H1 (cell line): Measurements from ENCODE around the gene CCDC71. TPM values are rescaled to one million over a fixed set of nuclear protein-coding genes. Genes with fewer than 3 reads are reported as not detected.

Source experiments
- ASH2L ChIP-seq: fragments of 200-600, 300-600 bp; sonication (generic); IDR thresholded peaks from one replicate; pipeline ENCODE4 v1.7.1; 2017; ENCODE audit warnings: low read length
- ATF2 ChIP-seq: IDR thresholded peaks from 2 replicates; pipeline ENCODE4 v1.6.1; 2012; ENCODE audit warnings: low read length, inconsistent platforms
- BCL11A ChIP-seq, 2 experiments: IDR thresholded peaks; one replicate each; pipeline ENCODE4 v1.6.1; 2011; ENCODE audit warnings: low read depth in 2 of 2, low read length in 2 of 2, mild to moderate bottlenecking in 2 of 2
- BRCA1 ChIP-seq: IDR thresholded peaks from 2 replicates; pipeline ENCODE4 v1.6.1; 2012; ENCODE audit warnings: low read depth, low read length, improper control_type of control experiment
- CHD2 ChIP-seq: IDR thresholded peaks from 2 replicates; pipeline ENCODE4 v1.6.1; 2012; ENCODE audit warnings: low read length, improper control_type of control experiment
- CTBP2 ChIP-seq: IDR thresholded peaks from 2 replicates; pipeline ENCODE4 v1.7.0; 2011; ENCODE audit warnings: borderline replicate concordance, mild to moderate bottlenecking, moderate library complexity, mixed read lengths, low read length; ENCODE audit not compliant: insufficient read depth, insufficient read length
- E2F6 ChIP-seq: IDR thresholded peaks from 2 replicates; pipeline ENCODE4 v1.6.1; 2012; ENCODE audit warnings: inconsistent platforms
- EP300 ChIP-seq, 2 experiments: IDR thresholded peaks; 1 replicate in 1 of 2; 2 replicates in 1 of 2; pipeline ENCODE4 v1.6.1; 2011 to 2012; ENCODE audit warnings: low read depth in 2 of 2, low read length in 2 of 2, mild to moderate bottlenecking in 2 of 2, borderline replicate concordance in 1 of 2, inconsistent platforms in 1 of 2, moderate library complexity in 1 of 2
- JUND ChIP-seq: IDR thresholded peaks from 2 replicates; pipeline ENCODE4 v1.6.1; 2011; ENCODE audit warnings: mild to moderate bottlenecking, improper control_type of control experiment, low read length
- KDM4A ChIP-seq: IDR thresholded peaks from one replicate; pipeline ENCODE4 v1.7.1; 2012; ENCODE audit warnings: low read depth, mild to moderate bottlenecking, moderate library complexity, low read length, inconsistent platforms; ENCODE audit not compliant: severe bottlenecking
- MAFK ChIP-seq: IDR thresholded peaks from 2 replicates; pipeline ENCODE4 v1.6.1; 2012; ENCODE audit warnings: low read depth, mild to moderate bottlenecking, improper control_type of control experiment, low read length
- POLR2A ChIP-seq, 2 experiments: IDR thresholded peaks; 1 replicate in 1 of 2; 2 replicates in 1 of 2; pipeline ENCODE4 v1.6.1; 2011; ENCODE audit warnings: low read depth in 2 of 2, low read length in 2 of 2, mild to moderate bottlenecking in 2 of 2; ENCODE audit errors: control extremely low read depth in 1 of 2
- RBBP5 ChIP-seq: IDR thresholded peaks from 2 replicates; pipeline ENCODE4 v1.7.1; 2012; ENCODE audit warnings: low read depth, mild to moderate bottlenecking, inconsistent platforms, low read length, moderate library complexity, borderline replicate concordance
- SAP30 ChIP-seq: fragments of 300-600 bp; sonication (generic); IDR thresholded peaks from 2 replicates; pipeline ENCODE4 v1.7.1; 2012; ENCODE audit warnings: low read length, moderate library complexity, mild to moderate bottlenecking, inconsistent platforms; ENCODE audit not compliant: insufficient read depth, insufficient replicate concordance
- SIN3A ChIP-seq, 2 experiments: IDR thresholded peaks in 1 of 2; conservative IDR thresholded peaks in 1 of 2; 2 replicates each; pipeline ENCODE4 v1.6.1; 2011 to 2012; ENCODE audit warnings: low read length in 2 of 2, improper control_type of control experiment in 1 of 2, low read depth in 1 of 2, mild to moderate bottlenecking in 1 of 2
- SIX5 ChIP-seq: IDR thresholded peaks from 2 replicates; pipeline ENCODE4 v1.6.1; 2011; ENCODE audit warnings: mild to moderate bottlenecking, low read depth, low read length
- SP1 ChIP-seq: IDR thresholded peaks from 2 replicates; pipeline ENCODE4 v1.6.1; 2011; ENCODE audit warnings: low read depth, low read length
- SP2 ChIP-seq: IDR thresholded peaks from 2 replicates; pipeline ENCODE4 v1.6.1; 2012; ENCODE audit warnings: mild to moderate bottlenecking, low read length, inconsistent platforms
- TBP ChIP-seq: IDR thresholded peaks from 2 replicates; pipeline ENCODE4 v1.6.1; 2011; ENCODE audit warnings: low read depth, low read length, improper control_type of control experiment
- TCF12 ChIP-seq: IDR thresholded peaks from 2 replicates; pipeline ENCODE4 v1.6.1; 2011; ENCODE audit warnings: low read depth, mild to moderate bottlenecking, low read length
- YY1 ChIP-seq: IDR thresholded peaks from 2 replicates; pipeline ENCODE4 v1.6.1; 2011; ENCODE audit warnings: low read depth, mild to moderate bottlenecking, low read length
- ZNF274 ChIP-seq: IDR thresholded peaks from 2 replicates; pipeline ENCODE4 v1.7.0; 2012; ENCODE audit warnings: low read length, borderline replicate concordance; ENCODE audit errors: extremely low read depth
- polyA plus RNA-seq, 7 experiments: library from polyadenylated mRNA; depleted of rRNA in 3 of 7; stranded (reverse) in 5 of 7; unstranded in 2 of 7; fragments of >200 nt in 5 of 7; fragments of 200-250 nt in 2 of 7; gene quantifications; 1 replicate in 5 of 7; 2 replicates in 1 of 7; 4 replicates in 1 of 7; pipeline versions ENCODE4 v1.2.1 to v1.2.3, GENCODE V29; 2011 to 2013; ENCODE audit warnings: missing spikeins in 2 of 7, mixed read lengths in 2 of 7
- total RNA-seq: library from RNA; stranded (reverse); fragmentation: NEBNext Ultra II Directional; extraction: Animal tissue kit (Norgen Biotek cat#: 25700); gene quantifications from 2 replicates; pipeline ENCODE4 v1.2.1, GENCODE V29; 2021

The CCDC71 gene
- total and polyA plus RNA-seq, 2 of the 8 experiments (the other 6 are each of a cell fraction or from before 2014, with no cell fraction given), result 26.7 to 57.4 TPM

- TF ChIP-seq TBP (peak; percentile 65), ZNF274 (no peak), BRCA1 (no peak), JUND (no peak), ATF2 (no peak), BCL11A (IDR thresholded peaks at IDR 0.05; ENCODE audit: low read depth in 2 of 2, low read length in 2 of 2) (no peak), TCF12 (no peak), YY1 (no peak), MAFK (no peak), SAP30 (no peak), SIX5 (no peak), KDM4A (peak; percentile 73), E2F6 (0 out of 2 replicates have a peak, but pooled peaks have one; percentile 37), RBBP5 (no peak; the same call in 1 of the 2 replicates), SIN3A (conservative IDR thresholded peaks at IDR 0.05 in 1 of 2, IDR thresholded peaks at IDR 0.05 in 1 of 2; ENCODE audit: low read depth in 1 of 2, low read length in 2 of 2) (peak in 1 of 2 experiments; percentile 84; a peak in 2 of 4 replicates), CTBP2 (no peak), SP2 (no peak), CHD2 (peak; percentile 56; the same call in 1 of the 2 replicates), EP300 (IDR thresholded peaks at IDR 0.05; ENCODE audit: borderline replicate concordance in 1 of 2, low read depth in 2 of 2, low read length in 2 of 2) (peak in 1 of 2 experiments; percentile 60; a peak in 1 of 3 replicates), ASH2L (peak; percentile 89), POLR2A (IDR thresholded peaks at IDR 0.05; ENCODE audit: control extremely low read depth in 1 of 2, low read depth in 2 of 2, low read length in 2 of 2) (peak in 1 of 2 experiments; percentile 85; a peak in 2 of 3 replicates), SP1 (no peak)
Measured at GRCh38 chr3:49120438-49121131, 45.5 kb downstream of the CCDC71 start, which contains the start of gene USP19 (continued).
